Measurements from ENCODE around the gene KRI1.
"Not testable (repeated sequence)": the region's sequence is repeated elsewhere in the genome, so short reads cannot be mapped to it uniquely, and the experiment has no call there.

KRI1 gene

GRCh38 chr19:10566658-10567410 is 1.0 kb upstream of the KRI1 start:
- no peaks in the 10 kb centered on the region for H3K4me1 ChIP-seq (ENCODE audit: insufficient read depth, low read length)
- no peak overlapping the region for H3K9ac ChIP-seq (ENCODE audit: low read depth, low read length)
- peaks cover 1% of the 10 kb centered on the region; the same call in 1 of the 2 replicates for H3K36me3 ChIP-seq (ENCODE audit: insufficient read depth, low read length)
- no peaks in the 10 kb centered on the region for H3K9me3 ChIP-seq (ENCODE audit: control insufficient read depth, insufficient read depth, low read length)

GRCh38 chr19:10566408-10566657 is 523 bp upstream of the KRI1 start:
- H3K9ac ChIP-seq (ENCODE audit: low read depth, low read length) = no peak overlapping the region; the same call in 1 of the 2 replicates
- no peaks in the 10 kb centered on the region for H3K9me3 ChIP-seq (ENCODE audit: control insufficient read depth, insufficient read depth, low read length)
- no peaks in the 10 kb centered on the region for H3K4me1 ChIP-seq (ENCODE audit: insufficient read depth, low read length)

GRCh38 chr19:10565028-10565566 is 713 bp downstream of the KRI1 start:
- peak overlapping the region; percentile 88 for H3K9ac ChIP-seq (ENCODE audit: low read depth, low read length)
- H3K4me1 ChIP-seq (ENCODE audit: insufficient read depth, low read length) = no peaks in the 10 kb centered on the region
- no peaks in the 10 kb centered on the region for H3K9me3 ChIP-seq (ENCODE audit: control insufficient read depth, insufficient read depth, low read length)
- peaks cover 7% of the 10 kb centered on the region; the same call in 1 of the 2 replicates for H3K36me3 ChIP-seq (ENCODE audit: insufficient read depth, low read length)

More at GRCh38 chr19:10566408-10566657, 523 bp upstream of the KRI1 start:
- H3K36me3 ChIP-seq (ENCODE audit: insufficient read depth, low read length) = peaks cover 3% of the 10 kb centered on the region; the same call in 1 of the 2 replicates

GRCh38 chr19:10562609-10563008 is 3.2 kb downstream of the KRI1 start:
- Histone ChIP-seq H3K9me3 (ENCODE audit: control insufficient read depth, insufficient read depth, low read length) (no peaks in the 10 kb centered on the region), H3K4me1 (ENCODE audit: insufficient read depth, low read length) (no peaks in the 10 kb centered on the region), H3K36me3 (ENCODE audit: insufficient read depth, low read length) (peaks cover 13% of the 10 kb centered on the region), H3K9ac (ENCODE audit: low read depth, low read length) (no peak overlapping the region)

- Histone ChIP-seq H3K9ac (ENCODE audit: low read depth, low read length) (no peak overlapping the region), H3K4me1 (ENCODE audit: insufficient read depth, low read length) (no peaks in the 10 kb centered on the region), H3K36me3 (ENCODE audit: insufficient read depth, low read length) (peaks cover 13% of the 10 kb centered on the region), H3K9me3 (ENCODE audit: control insufficient read depth, insufficient read depth, low read length) (no peaks in the 10 kb centered on the region)
These were observed 5.7 kb downstream of the KRI1 start for GRCh38 chr19:10560154-10560553.

GRCh38 chr19:10557603-10558197 is 8.1 kb downstream of the KRI1 start:
- no peaks in the 10 kb centered on the region for H3K9me3 ChIP-seq (ENCODE audit: control insufficient read depth, insufficient read depth, low read length)
- peaks cover 13% of the 10 kb centered on the region for H3K36me3 ChIP-seq (ENCODE audit: insufficient read depth, low read length)
- H3K4me1 ChIP-seq (ENCODE audit: insufficient read depth, low read length) = no peaks in the 10 kb centered on the region
- no peak overlapping the region for H3K9ac ChIP-seq (ENCODE audit: low read depth, low read length)

- H3K36me3 ChIP-seq (ENCODE audit: insufficient read depth, low read length) = peaks cover 10% of the 10 kb centered on the region
- no peaks in the 10 kb centered on the region for H3K4me1 ChIP-seq (ENCODE audit: insufficient read depth, low read length)
- no peaks in the 10 kb centered on the region for H3K9me3 ChIP-seq (ENCODE audit: control insufficient read depth, insufficient read depth, low read length)
- no peak overlapping the region for H3K9ac ChIP-seq (ENCODE audit: low read depth, low read length)
These were observed 10.2 kb downstream of the KRI1 start for GRCh38 chr19:10555610-10555973.

- Histone ChIP-seq H3K36me3 (ENCODE audit: insufficient read depth, low read length) (peaks cover 5% of the 10 kb centered on the region), H3K9ac (ENCODE audit: low read depth, low read length) (no peak overlapping the region), H3K9me3 (ENCODE audit: control insufficient read depth, insufficient read depth, low read length) (no peaks in the 10 kb centered on the region), H3K4me1 (ENCODE audit: insufficient read depth, low read length) (no peaks in the 10 kb centered on the region)
These were observed 10.8 kb downstream of the KRI1 start for GRCh38 chr19:10554760-10555609.

GRCh38 chr19:10553943-10554381 is 11.8 kb downstream of the KRI1 start:
- Histone ChIP-seq H3K9me3 (ENCODE audit: control insufficient read depth, insufficient read depth, low read length) (no peaks in the 10 kb centered on the region), H3K9ac (ENCODE audit: low read depth, low read length) (no peak overlapping the region), H3K36me3 (ENCODE audit: insufficient read depth, low read length) (no peaks in the 10 kb centered on the region; the same call in none of the 2 replicates), H3K4me1 (ENCODE audit: insufficient read depth, low read length) (no peaks in the 10 kb centered on the region)

GRCh38 chr19:10553087-10553667 is 12.6 kb downstream of the KRI1 start:
- H3K36me3 ChIP-seq (ENCODE audit: insufficient read depth, low read length) = peaks cover 3% of the 10 kb centered on the region
- no peaks in the 10 kb centered on the region for H3K4me1 ChIP-seq (ENCODE audit: insufficient read depth, low read length)
- no peak overlapping the region for H3K9ac ChIP-seq (ENCODE audit: low read depth, low read length)
- H3K9me3 ChIP-seq (ENCODE audit: control insufficient read depth, insufficient read depth, low read length) = no peaks in the 10 kb centered on the region

- H3K4me1 ChIP-seq (ENCODE audit: insufficient read depth, low read length) = no peaks in the 10 kb centered on the region
- no peaks in the 10 kb centered on the region for H3K9me3 ChIP-seq (ENCODE audit: control insufficient read depth, insufficient read depth, low read length)
- H3K36me3 ChIP-seq (ENCODE audit: insufficient read depth, low read length) = peaks cover 3% of the 10 kb centered on the region; the same call in 1 of the 2 replicates
- H3K9ac ChIP-seq (ENCODE audit: low read depth, low read length) = no peak overlapping the region
These were observed 13.2 kb downstream of the KRI1 start for GRCh38 chr19:10552510-10553053.

GRCh38 chr19:10551698-10552301 is 14.0 kb downstream of the KRI1 start:
- no peaks in the 10 kb centered on the region for H3K4me1 ChIP-seq (ENCODE audit: insufficient read depth, low read length)
- no peak overlapping the region for H3K9ac ChIP-seq (ENCODE audit: low read depth, low read length)
- no peaks in the 10 kb centered on the region for H3K9me3 ChIP-seq (ENCODE audit: control insufficient read depth, insufficient read depth, low read length)
- peaks cover 3% of the 10 kb centered on the region; the same call in 1 of the 2 replicates for H3K36me3 ChIP-seq (ENCODE audit: insufficient read depth, low read length)

GRCh38 chr19:10551006-10551405 is 14.8 kb downstream of the KRI1 start:
- not testable (repeated sequence) for H3K9ac ChIP-seq (ENCODE audit: low read depth, low read length); H3K4me1 ChIP-seq (ENCODE audit: insufficient read depth, low read length); H3K36me3 ChIP-seq (ENCODE audit: insufficient read depth, low read length); H3K9me3 ChIP-seq (ENCODE audit: control insufficient read depth, insufficient read depth, low read length)
